MCF 10A (cell line): ENCODE data around the gene GOLGA5. TPM values are rescaled to one million over a fixed set of nuclear protein-coding genes. Genes with fewer than 3 reads are reported as not detected.

Source experiments
- BruUV-seq: library from RNA; stranded (reverse); fragments of 400-500 nt; replicated peaks from 2 replicates; lab custom pipeline; 2021; lab: Mats Ljungman, UMichigan
- CTCF ChIA-PET: fragments of 300-600 bp; sonication (Branson Sonifier 250); formaldehyde crosslinking; extraction: SDS; loops from one replicate; lab custom pipeline; 2021; ENCODE audit warnings: antibody characterized with exemption, inconsistent platforms; lab: Yijun Ruan, JAX
- POLR2A ChIA-PET: fragments of 300-600, 350-650 bp; sonication (Branson Sonifier 250); formaldehyde crosslinking; extraction: SDS; loops from one replicate; lab custom pipeline; 2020; ENCODE audit warnings: antibody characterized with exemption, inconsistent platforms; lab: Yijun Ruan, JAX
- DNase-seq: peaks from one replicate; pipeline ENCODE4 v3.0.0-alpha.2; 2018; ENCODE audit not compliant: unreplicated experiment
- H3K27ac Mint-ChIP-seq: one replicate; pipeline ENCODE4 v1.8.0; 2022; ENCODE audit warnings: mild to moderate bottlenecking, low read depth, mixed read lengths; ENCODE audit not compliant: unreplicated experiment
- H3K27me3 Mint-ChIP-seq: one replicate; pipeline ENCODE4 v1.8.0; 2022; ENCODE audit warnings: mixed read lengths; ENCODE audit not compliant: insufficient read depth, unreplicated experiment
- H3K36me3 Mint-ChIP-seq: one replicate; pipeline ENCODE4 v1.8.0; 2022; ENCODE audit warnings: mild to moderate bottlenecking, moderate library complexity, mixed read lengths; ENCODE audit not compliant: insufficient read depth, unreplicated experiment
- H3K4me1 Mint-ChIP-seq: one replicate; pipeline ENCODE4 v1.8.0; 2022; ENCODE audit warnings: mixed read lengths; ENCODE audit not compliant: insufficient read depth, unreplicated experiment
- H3K4me3 Mint-ChIP-seq: one replicate; pipeline ENCODE4 v1.8.0; 2022; ENCODE audit warnings: mild to moderate bottlenecking, moderate library complexity, mixed read lengths; ENCODE audit not compliant: unreplicated experiment
- H3K9me3 Mint-ChIP-seq: one replicate; pipeline ENCODE4 v1.8.0; 2022; ENCODE audit warnings: mixed read lengths; ENCODE audit not compliant: unreplicated experiment
- intact Hi-C: fragments of 100-400 bp; cut with micrococcal nuclease; formaldehyde crosslinking; loops from 2 replicates; pipeline ENCODE4 v1.14.1; 2022
- total RNA-seq: library from RNA; stranded (reverse); gene quantifications from 2 replicates; pipeline ENCODE4 v1.2.3, GENCODE V29; 2022
- TF ChIP-seq, protein P1 (sequence below): fragments of 200-600 bp; IDR thresholded peaks from one replicate; pipeline ENCODE4 v1.8.0; 2022; ENCODE audit warnings: antibody characterized with exemption, mild to moderate bottlenecking; ENCODE audit not compliant: unreplicated experiment

Gene GOLGA5
- total RNA-seq, 1 experiment from 2014 or later = 64.8 TPM

GRCh38 chr14:92755495-92755894, 38.6 kb upstream of the GOLGA5 start:
- H3K4me1 Mint-ChIP-seq = peaks cover 6% of the 10 kb centered on the region
- POLR2A ChIA-PET = no interaction called here
- no peak overlapping the region for H3K27ac Mint-ChIP-seq

GRCh38 chr14:92756446-92756845, 37.7 kb upstream of the GOLGA5 start:
- Mint-ChIP-seq H3K27ac (no peak overlapping the region), H3K27me3 (no peaks in the 10 kb centered on the region), H3K4me1 (peaks cover 10% of the 10 kb centered on the region), H3K36me3 (no peaks in the 10 kb centered on the region), H3K4me3 (no peak overlapping the region), H3K9me3 (peaks cover 12% of the 10 kb centered on the region)
- CTCF ChIA-PET = interaction anchor here (0.5 to 1.0 kb wide), 2 partner anchors 152 to 760 kb away, joined by 3 read pairs; no protein-coding TSS in a partner anchor
- POLR2A ChIA-PET = no interaction called here
- TF ChIP-seq, protein P1, sequence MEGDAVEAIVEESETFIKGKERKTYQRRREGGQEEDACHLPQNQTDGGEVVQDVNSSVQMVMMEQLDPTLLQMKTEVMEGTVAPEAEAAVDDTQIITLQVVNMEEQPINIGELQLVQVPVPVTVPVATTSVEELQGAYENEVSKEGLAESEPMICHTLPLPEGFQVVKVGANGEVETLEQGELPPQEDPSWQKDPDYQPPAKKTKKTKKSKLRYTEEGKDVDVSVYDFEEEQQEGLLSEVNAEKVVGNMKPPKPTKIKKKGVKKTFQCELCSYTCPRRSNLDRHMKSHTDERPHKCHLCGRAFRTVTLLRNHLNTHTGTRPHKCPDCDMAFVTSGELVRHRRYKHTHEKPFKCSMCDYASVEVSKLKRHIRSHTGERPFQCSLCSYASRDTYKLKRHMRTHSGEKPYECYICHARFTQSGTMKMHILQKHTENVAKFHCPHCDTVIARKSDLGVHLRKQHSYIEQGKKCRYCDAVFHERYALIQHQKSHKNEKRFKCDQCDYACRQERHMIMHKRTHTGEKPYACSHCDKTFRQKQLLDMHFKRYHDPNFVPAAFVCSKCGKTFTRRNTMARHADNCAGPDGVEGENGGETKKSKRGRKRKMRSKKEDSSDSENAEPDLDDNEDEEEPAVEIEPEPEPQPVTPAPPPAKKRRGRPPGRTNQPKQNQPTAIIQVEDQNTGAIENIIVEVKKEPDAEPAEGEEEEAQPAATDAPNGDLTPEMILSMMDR = no peak
- intact Hi-C loops = no loop called here
- no peak for DNase-seq
- no TSS peak for BruUV-seq

More at GRCh38 chr14:92755495-92755894, 38.6 kb upstream of the GOLGA5 start:
- intact Hi-C loops = no loop called here
- BruUV-seq = no TSS peak
- TF ChIP-seq, protein P1 = no peak
- peak; percentile 17 for DNase-seq
- peaks cover 4% of the 10 kb centered on the region for H3K9me3 Mint-ChIP-seq
- H3K27me3 Mint-ChIP-seq = no peaks in the 10 kb centered on the region
- CTCF ChIA-PET = no interaction called here
- H3K4me3 Mint-ChIP-seq = no peak overlapping the region
- H3K36me3 Mint-ChIP-seq = no peaks in the 10 kb centered on the region

- no peak overlapping the region for H3K4me3 Mint-ChIP-seq
- peaks cover 12% of the 10 kb centered on the region for H3K9me3 Mint-ChIP-seq
- POLR2A ChIA-PET = interaction anchor here (1.2 kb wide), 1 partner anchor 11 kb away, joined by 4 read pairs; the partner anchor contains the start of gene LGMN
- intact Hi-C loops = no loop called here
- BruUV-seq = no TSS peak
- CTCF ChIA-PET = interaction anchor here (0.6 kb wide), 1 partner anchor 26 kb away, joined by 3 read pairs; no protein-coding TSS in a partner anchor
- peaks cover 10% of the 10 kb centered on the region for H3K4me1 Mint-ChIP-seq
- peak; percentile 71 for DNase-seq
- H3K27ac Mint-ChIP-seq = no peak overlapping the region
- H3K36me3 Mint-ChIP-seq = no peaks in the 10 kb centered on the region
- no peaks in the 10 kb centered on the region for H3K27me3 Mint-ChIP-seq
- TF ChIP-seq, protein P1 = no peak
Measured at GRCh38 chr14:92759300-92759678, 34.8 kb upstream of the GOLGA5 start.

DNA sequence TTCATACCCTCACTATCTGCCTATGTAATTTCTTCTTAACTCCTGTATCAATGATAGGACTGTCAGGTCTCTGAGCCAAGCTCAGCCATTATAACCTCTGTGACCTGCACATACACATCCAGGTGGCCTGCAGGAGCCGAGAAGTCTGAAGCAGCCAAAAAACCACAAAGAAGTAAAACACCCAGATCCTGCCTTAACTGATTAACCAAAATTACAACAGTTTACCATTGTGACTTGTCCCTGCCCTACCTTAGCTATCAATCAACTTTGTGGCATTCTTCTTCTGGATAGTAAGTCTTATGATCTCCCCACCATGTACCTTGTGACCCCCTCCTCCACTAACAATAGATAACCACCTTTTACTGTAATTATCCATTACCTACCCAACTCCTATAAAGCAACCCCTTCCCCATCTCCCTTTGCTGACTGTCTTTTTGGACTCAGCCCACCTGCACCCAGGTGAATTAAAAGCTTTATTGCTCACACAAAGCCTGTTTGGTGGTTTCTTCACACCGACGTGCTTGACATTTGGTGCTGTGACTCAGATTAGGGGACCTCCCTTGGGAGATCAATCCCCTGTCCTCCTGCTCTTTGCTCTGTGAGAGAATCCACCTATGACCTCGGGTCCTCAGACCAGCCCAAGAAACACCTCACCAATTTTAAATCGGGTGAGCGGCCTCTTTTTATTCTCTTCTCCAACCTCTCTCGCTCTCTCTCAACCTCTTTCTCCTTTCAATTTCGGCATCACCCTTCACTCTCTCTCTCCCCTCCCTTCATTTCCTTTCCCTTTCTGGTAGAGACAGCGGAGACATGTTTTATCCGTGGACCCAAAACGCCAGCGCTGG, 34.2 kb upstream of the GOLGA5 start:
- TF ChIP-seq, protein P1 = no peak
- ChIA-PET POLR2A (interaction anchor here (1.2 kb wide), 1 partner anchor 11 kb away, joined by 4 read pairs; the partner anchor contains the start of gene LGMN), CTCF (interaction anchor here (0.6 kb wide), 2 partner anchors 26 to 131 kb away, joined by 3 read pairs; no protein-coding TSS in a partner anchor)
- BruUV-seq = TSS peak; percentile 65
- DNase-seq = no peak
- no peaks in the 10 kb centered on the region for H3K27me3 Mint-ChIP-seq
- peaks cover 12% of the 10 kb centered on the region for H3K9me3 Mint-ChIP-seq
- intact Hi-C loops = no loop called here
- H3K4me1 Mint-ChIP-seq = peaks cover 10% of the 10 kb centered on the region
- H3K4me3 Mint-ChIP-seq = no peak overlapping the region
- H3K36me3 Mint-ChIP-seq = no peaks in the 10 kb centered on the region
- no peak overlapping the region for H3K27ac Mint-ChIP-seq
